Liver (tissue), 9 donors: ENCODE data around the gene EPB42. TPM values are rescaled to one million over a fixed set of nuclear protein-coding genes. Genes with fewer than 3 reads are reported as not detected.

Experiments
- DNase-seq: peaks from one replicate; pipeline ENCODE4 v3.0.0-alpha.2; 2017; ENCODE audit warnings: low spot score
- H3K27ac ChIP-seq, 2 donors: one replicate each; pipeline ENCODE4 v1.7.0; 2013; ENCODE audit warnings: inconsistent platforms in 2 of 2, low read length in 2 of 2, control low read depth in 1 of 2, low read depth in 1 of 2, mild to moderate bottlenecking in 1 of 2
- H3K27me3 ChIP-seq, 4 donors: one replicate each; pipeline versions ENCODE4 v1.6.1 to v1.7.0; 2013; ENCODE audit warnings: low read length in 3 of 4, inconsistent platforms in 1 of 4, mild to moderate bottlenecking in 1 of 4, moderate library complexity in 1 of 4; ENCODE audit not compliant: control insufficient read depth in 4 of 4, insufficient read depth in 4 of 4
- H3K36me3 ChIP-seq, 4 donors: one replicate each; pipeline versions ENCODE4 v1.6.1 to v1.7.0; 2013; ENCODE audit warnings: low read length in 3 of 4, mild to moderate bottlenecking in 3 of 4, low read depth in 1 of 4, moderate library complexity in 1 of 4; ENCODE audit not compliant: control insufficient read depth in 4 of 4, insufficient read depth in 3 of 4
- H3K4me1 ChIP-seq, 4 donors: one replicate each; pipeline versions ENCODE4 v1.6.1 to v1.7.0; 2013; ENCODE audit warnings: low read length in 3 of 4, mild to moderate bottlenecking in 3 of 4, moderate library complexity in 1 of 4; ENCODE audit not compliant: control insufficient read depth in 4 of 4, insufficient read depth in 4 of 4
- H3K4me3 ChIP-seq, 3 donors: one replicate each; pipeline versions ENCODE4 v1.6.1 to v1.7.0; 2013; ENCODE audit warnings: low read length in 3 of 3, control low read depth in 1 of 3, low read depth in 1 of 3, mild to moderate bottlenecking in 1 of 3
- H3K9ac ChIP-seq, 2 donors: one replicate each; pipeline ENCODE4 v1.7.0; 2013; ENCODE audit warnings: low read length in 2 of 2, mild to moderate bottlenecking in 2 of 2, moderate library complexity in 2 of 2, control low read depth in 1 of 2, low read depth in 1 of 2
- H3K9me3 ChIP-seq, 4 donors: one replicate each; pipeline versions ENCODE4 v1.6.1 to v1.7.0; 2013; ENCODE audit warnings: low read length in 3 of 4; ENCODE audit not compliant: control insufficient read depth in 4 of 4
- EGR1 ChIP-seq, 2 donors: IDR thresholded peaks; 2 replicates each; pipeline ENCODE4 v1.6.1; 2016 to 2018; ENCODE audit warnings: antibody characterized with exemption in 2 of 2, low read depth in 2 of 2
- FOXA1 ChIP-seq: IDR thresholded peaks from 2 replicates; pipeline ENCODE4 v1.6.1; 2016; ENCODE audit warnings: antibody characterized with exemption
- GABPA ChIP-seq, 2 donors: IDR thresholded peaks in 1 of 2; conservative IDR thresholded peaks in 1 of 2; 2 replicates each; pipeline ENCODE4 v1.6.1; 2016; ENCODE audit warnings: antibody characterized with exemption in 2 of 2, mild to moderate bottlenecking in 1 of 2, moderate library complexity in 1 of 2
- HNF4G ChIP-seq: IDR thresholded peaks from 2 replicates; pipeline ENCODE4 v1.6.1; 2016; ENCODE audit warnings: antibody characterized with exemption
- JUND ChIP-seq, 2 donors: IDR thresholded peaks; 2 replicates each; pipeline ENCODE4 v1.6.1; 2016; ENCODE audit warnings: antibody characterized with exemption in 2 of 2
- NR2F2 ChIP-seq: IDR thresholded peaks from 2 replicates; pipeline ENCODE4 v1.6.1; 2016; ENCODE audit warnings: antibody characterized with exemption
- RAD21 ChIP-seq, 2 donors: IDR thresholded peaks; 2 replicates each; pipeline ENCODE4 v1.6.1; 2016; ENCODE audit warnings: antibody characterized with exemption in 2 of 2, mild to moderate bottlenecking in 2 of 2
- RXRA ChIP-seq, 2 donors: IDR thresholded peaks; 2 replicates each; pipeline ENCODE4 v1.6.1; 2017 to 2018; ENCODE audit warnings: antibody characterized with exemption in 2 of 2, mild to moderate bottlenecking in 1 of 2
- TAF1 ChIP-seq: conservative IDR thresholded peaks from 2 replicates; pipeline ENCODE4 v1.6.1; 2016; ENCODE audit warnings: antibody characterized with exemption, mild to moderate bottlenecking
- YY1 ChIP-seq: IDR thresholded peaks from 2 replicates; pipeline ENCODE4 v1.6.1; 2016; ENCODE audit warnings: antibody characterized with exemption, mild to moderate bottlenecking
- ZBTB33 ChIP-seq: IDR thresholded peaks from 2 replicates; pipeline ENCODE4 v1.6.1; 2016; ENCODE audit warnings: antibody characterized with exemption
- WGBS: extraction: QIAGEN DNeasy Blood & Tissue Kit; methylation state at CpG from one replicate; pipeline ENCODE4 v1.1.7; 2013; 5-methylcytosine and 5-hydroxymethylcytosine counted together
- polyA plus RNA-seq, 2 donors: library from polyadenylated mRNA; stranded (reverse) in 1 of 2; unstranded in 1 of 2; fragments of 200-250 nt in 1 of 2; fragments of >200 nt in 1 of 2; fragmentation: Nextera tagmentation in 1 of 2; extraction: Ambion mirVana in 1 of 2; gene quantifications; one replicate each; pipeline versions ENCODE4 v1.2.1 to v1.2.3, GENCODE V29; 2013 to 2015
- total RNA-seq, 2 donors: library from RNA; depleted of rRNA; stranded (reverse); fragments of >200 nt; gene quantifications; one replicate each; pipeline ENCODE4 v1.2.3, GENCODE V29; 2014
- TF ChIP-seq, protein P1 (sequence below): IDR thresholded peaks from 2 replicates; pipeline ENCODE4 v1.6.1; 2016; ENCODE audit warnings: antibody characterized with exemption, mild to moderate bottlenecking
- TF ChIP-seq, protein P2 (sequence below): IDR thresholded peaks from 2 replicates; pipeline ENCODE4 v1.6.1; 2016; ENCODE audit warnings: antibody characterized with exemption
- TF ChIP-seq, protein P3 (sequence below): fragments of 150-350 bp; IDR thresholded peaks from 2 replicates; pipeline ENCODE4 v1.5.1; 2017; ENCODE audit warnings: improper control_type of control experiment, low read depth, low read length; ENCODE audit not compliant: missing input control
- donor health status: healthy.
- donor health status: healthy.
- donor health status: healthy.
- donor health status: healthy.
- donor health status: healthy.

EPB42 gene
- total and polyA plus RNA-seq, 4 donors = 0.02 to 247 TPM; not detected in 2

DNA sequence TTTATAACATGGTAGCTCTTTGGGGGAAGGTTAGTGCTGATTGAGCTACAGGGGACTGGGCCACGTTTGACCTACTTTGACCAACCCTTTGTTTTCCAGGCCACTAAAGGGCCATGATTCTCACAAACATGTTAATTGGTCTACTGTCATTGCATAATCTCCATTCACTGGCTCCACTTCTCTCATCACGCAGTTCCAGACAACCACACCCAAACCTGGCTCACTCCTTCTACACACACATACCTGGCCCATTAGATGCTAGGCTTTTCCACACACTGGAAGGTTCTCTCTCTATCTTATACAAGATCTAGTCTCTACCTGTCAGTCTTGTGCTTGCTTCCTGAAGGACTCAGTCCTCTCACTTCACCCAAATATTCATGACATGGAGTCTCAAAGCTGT, 30.0 kb upstream of the EPB42 start:
- 77% methylated on average over 2 of the region's 2 CpGs for WGBS
- no peak for TF ChIP-seq RAD21 (IDR thresholded peaks at IDR 0.05)

DNA sequence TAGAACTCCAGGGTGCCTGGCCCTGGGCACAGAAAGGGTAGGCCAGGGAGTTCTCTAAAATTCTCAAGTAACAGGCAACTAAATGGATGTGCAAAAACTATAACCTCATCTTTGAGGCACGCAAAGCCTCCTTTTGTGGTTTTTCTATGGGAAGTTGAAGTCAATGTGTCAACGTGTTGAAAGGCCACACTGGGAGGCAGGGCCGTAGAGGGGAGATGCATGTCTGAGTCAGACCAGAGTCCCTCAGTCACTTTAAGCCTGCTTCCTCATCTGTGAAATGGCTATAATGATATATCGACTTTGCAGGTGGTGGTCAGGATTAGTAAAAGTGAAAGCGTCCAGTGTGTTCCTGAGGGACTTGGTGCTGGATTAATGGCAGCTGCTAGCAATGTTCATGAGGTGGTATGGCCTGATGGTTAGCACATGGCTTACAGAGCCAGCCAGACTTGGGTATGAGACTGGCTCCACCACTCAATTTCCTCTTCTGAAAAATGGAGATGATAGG, 28.9 kb upstream of the EPB42 start:
- H3K27me3 ChIP-seq = no peaks in the 10 kb centered on the region
- DNase-seq = no peak
- no peaks in the 10 kb centered on the region for H3K9me3 ChIP-seq
- no peak overlapping the region for H3K27ac ChIP-seq
- TF ChIP-seq EGR1 (IDR thresholded peaks at IDR 0.05; ENCODE audit: low read depth in 2 of 2) (no peak), YY1 (no peak), TAF1 (no peak), ZBTB33 (no peak), RAD21 (IDR thresholded peaks at IDR 0.05) (no peak), NR2F2 (no peak), JUND (IDR thresholded peaks at IDR 0.05) (no peak), FOXA1 (no peak), HNF4G (no peak), RXRA (IDR thresholded peaks at IDR 0.05) (no peak), GABPA (IDR thresholded peaks at IDR 0.05 in 1 of 2, conservative IDR thresholded peaks at IDR 0.05 in 1 of 2) (no peak)
- TF ChIP-seq, protein P1, sequence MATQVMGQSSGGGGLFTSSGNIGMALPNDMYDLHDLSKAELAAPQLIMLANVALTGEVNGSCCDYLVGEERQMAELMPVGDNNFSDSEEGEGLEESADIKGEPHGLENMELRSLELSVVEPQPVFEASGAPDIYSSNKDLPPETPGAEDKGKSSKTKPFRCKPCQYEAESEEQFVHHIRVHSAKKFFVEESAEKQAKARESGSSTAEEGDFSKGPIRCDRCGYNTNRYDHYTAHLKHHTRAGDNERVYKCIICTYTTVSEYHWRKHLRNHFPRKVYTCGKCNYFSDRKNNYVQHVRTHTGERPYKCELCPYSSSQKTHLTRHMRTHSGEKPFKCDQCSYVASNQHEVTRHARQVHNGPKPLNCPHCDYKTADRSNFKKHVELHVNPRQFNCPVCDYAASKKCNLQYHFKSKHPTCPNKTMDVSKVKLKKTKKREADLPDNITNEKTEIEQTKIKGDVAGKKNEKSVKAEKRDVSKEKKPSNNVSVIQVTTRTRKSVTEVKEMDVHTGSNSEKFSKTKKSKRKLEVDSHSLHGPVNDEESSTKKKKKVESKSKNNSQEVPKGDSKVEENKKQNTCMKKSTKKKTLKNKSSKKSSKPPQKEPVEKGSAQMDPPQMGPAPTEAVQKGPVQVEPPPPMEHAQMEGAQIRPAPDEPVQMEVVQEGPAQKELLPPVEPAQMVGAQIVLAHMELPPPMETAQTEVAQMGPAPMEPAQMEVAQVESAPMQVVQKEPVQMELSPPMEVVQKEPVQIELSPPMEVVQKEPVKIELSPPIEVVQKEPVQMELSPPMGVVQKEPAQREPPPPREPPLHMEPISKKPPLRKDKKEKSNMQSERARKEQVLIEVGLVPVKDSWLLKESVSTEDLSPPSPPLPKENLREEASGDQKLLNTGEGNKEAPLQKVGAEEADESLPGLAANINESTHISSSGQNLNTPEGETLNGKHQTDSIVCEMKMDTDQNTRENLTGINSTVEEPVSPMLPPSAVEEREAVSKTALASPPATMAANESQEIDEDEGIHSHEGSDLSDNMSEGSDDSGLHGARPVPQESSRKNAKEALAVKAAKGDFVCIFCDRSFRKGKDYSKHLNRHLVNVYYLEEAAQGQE = no peak
- TF ChIP-seq, protein P2, sequence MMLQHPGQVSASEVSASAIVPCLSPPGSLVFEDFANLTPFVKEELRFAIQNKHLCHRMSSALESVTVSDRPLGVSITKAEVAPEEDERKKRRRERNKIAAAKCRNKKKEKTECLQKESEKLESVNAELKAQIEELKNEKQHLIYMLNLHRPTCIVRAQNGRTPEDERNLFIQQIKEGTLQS = no peak
- TF ChIP-seq, protein P3, sequence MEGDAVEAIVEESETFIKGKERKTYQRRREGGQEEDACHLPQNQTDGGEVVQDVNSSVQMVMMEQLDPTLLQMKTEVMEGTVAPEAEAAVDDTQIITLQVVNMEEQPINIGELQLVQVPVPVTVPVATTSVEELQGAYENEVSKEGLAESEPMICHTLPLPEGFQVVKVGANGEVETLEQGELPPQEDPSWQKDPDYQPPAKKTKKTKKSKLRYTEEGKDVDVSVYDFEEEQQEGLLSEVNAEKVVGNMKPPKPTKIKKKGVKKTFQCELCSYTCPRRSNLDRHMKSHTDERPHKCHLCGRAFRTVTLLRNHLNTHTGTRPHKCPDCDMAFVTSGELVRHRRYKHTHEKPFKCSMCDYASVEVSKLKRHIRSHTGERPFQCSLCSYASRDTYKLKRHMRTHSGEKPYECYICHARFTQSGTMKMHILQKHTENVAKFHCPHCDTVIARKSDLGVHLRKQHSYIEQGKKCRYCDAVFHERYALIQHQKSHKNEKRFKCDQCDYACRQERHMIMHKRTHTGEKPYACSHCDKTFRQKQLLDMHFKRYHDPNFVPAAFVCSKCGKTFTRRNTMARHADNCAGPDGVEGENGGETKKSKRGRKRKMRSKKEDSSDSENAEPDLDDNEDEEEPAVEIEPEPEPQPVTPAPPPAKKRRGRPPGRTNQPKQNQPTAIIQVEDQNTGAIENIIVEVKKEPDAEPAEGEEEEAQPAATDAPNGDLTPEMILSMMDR = no peak
- no peaks in the 10 kb centered on the region for H3K36me3 ChIP-seq
- H3K4me3 ChIP-seq = no peak overlapping the region
- WGBS = 65% methylated on average over 5 of the region's 5 CpGs
- H3K9ac ChIP-seq = no peak overlapping the region
- H3K4me1 ChIP-seq = no peaks in the 10 kb centered on the region

More for the DNA sequence above, 30.0 kb upstream of the EPB42 start:
- Histone ChIP-seq H3K36me3 (no peaks in the 10 kb centered on the region), H3K9me3 (no peaks in the 10 kb centered on the region), H3K27me3 (no peaks in the 10 kb centered on the region), H3K4me1 (no peaks in the 10 kb centered on the region), H3K9ac (no peak overlapping the region), H3K27ac (no peak overlapping the region), H3K4me3 (no peak overlapping the region)
- DNase-seq = no peak
